ENCODE measurements around the gene CTH.
"Not testable (repeated sequence)": the region's sequence is repeated elsewhere in the genome, so short reads cannot be mapped to it uniquely, and the experiment has no call there.

GRCh38 chr1:70477905-70478304 is 66.8 kb downstream of the CTH start:
- TF ChIP-seq CTCF, POLR2A (IDR thresholded peaks at IDR 0.05): not testable (repeated sequence)
